Left kidney (tissue), 2 donors: ENCODE measurements around the gene PCARE. TPM values are rescaled to one million over a fixed set of nuclear protein-coding genes. Genes with fewer than 3 reads are reported as not detected.

Source experiments
- DNase-seq: peaks from one replicate; pipeline ENCODE4 v3.0.0-alpha.2; 2013
- polyA plus RNA-seq: library from polyadenylated mRNA; unstranded; fragments of 120-200 nt; gene quantifications from one replicate; pipeline ENCODE4 v1.2.1, GENCODE V29; 2013; ENCODE audit not compliant: insufficient read length

Gene PCARE
- polyA plus RNA-seq, 1 donor: 0.43 TPM

- no peak for DNase-seq
Measured at GRCh38 chr2:29063646-29064345, 10.5 kb downstream of the PCARE start.

DNA sequence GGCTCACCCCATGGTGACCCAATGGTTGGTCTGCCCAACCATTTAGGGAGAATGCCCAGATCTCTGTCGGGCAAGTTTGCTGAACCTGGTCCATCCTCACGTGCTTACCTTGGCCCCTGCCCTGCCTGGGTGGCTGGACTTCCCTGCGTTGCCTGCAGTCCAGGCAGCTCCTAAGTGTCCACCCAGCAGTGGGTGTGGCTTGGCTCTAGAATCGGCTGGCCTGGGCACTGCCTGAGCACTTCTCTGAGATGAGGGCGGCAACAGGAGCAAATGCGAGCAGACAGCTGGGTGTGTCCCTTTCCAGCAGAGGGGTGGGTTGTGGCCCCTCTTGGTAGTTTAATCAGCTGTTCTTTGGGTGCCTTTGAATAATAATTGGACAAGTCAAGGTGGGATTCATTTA, 11.3 kb downstream of the PCARE start:
- no peak for DNase-seq

GRCh38 chr2:29062371-29062770, 12.0 kb downstream of the PCARE start:
- DNase-seq: no peak

GRCh38 chr2:29061616-29062015, 12.7 kb downstream of the PCARE start:
- no peak for DNase-seq

DNA sequence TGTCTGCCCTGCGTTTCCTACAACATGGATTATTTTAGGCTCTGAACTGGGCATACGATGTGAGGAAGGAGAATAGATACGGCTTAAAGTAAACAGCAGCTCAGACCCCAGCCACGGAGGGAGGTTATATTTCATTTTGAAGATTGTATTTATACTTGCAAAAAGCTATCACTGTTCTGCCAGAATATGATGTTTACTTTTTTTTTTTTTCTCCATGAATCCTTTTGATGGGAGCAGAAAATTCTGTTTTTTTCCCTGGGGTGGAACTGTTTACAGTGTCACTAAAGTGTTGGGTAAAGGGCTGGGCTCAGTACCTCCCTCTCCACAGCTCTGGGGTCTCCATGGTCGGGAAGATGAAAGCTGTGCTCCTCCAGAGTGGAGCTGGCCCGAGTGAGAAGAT, 13.1 kb downstream of the PCARE start:
- DNase-seq: no peak

DNA sequence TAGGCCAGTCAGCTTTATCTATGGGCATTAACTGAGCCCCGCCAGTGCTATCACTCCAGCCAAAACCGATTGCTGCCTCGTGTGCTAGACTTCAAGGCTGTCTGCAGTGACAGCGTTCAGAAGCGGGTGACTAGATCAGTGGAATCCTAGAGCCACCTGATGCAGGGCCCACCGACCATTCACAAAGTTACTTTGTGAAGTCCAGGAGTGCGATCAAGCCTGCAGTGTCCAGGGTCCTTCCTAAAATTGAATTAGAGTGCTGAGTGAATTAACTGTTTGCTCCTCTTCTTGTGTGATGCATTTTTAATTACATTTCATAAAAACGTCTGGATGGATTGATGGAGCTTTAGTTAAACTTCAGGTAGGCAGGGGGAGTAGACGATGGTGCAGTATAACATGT, 13.9 kb downstream of the PCARE start:
- DNase-seq: peak; percentile 45

DNA sequence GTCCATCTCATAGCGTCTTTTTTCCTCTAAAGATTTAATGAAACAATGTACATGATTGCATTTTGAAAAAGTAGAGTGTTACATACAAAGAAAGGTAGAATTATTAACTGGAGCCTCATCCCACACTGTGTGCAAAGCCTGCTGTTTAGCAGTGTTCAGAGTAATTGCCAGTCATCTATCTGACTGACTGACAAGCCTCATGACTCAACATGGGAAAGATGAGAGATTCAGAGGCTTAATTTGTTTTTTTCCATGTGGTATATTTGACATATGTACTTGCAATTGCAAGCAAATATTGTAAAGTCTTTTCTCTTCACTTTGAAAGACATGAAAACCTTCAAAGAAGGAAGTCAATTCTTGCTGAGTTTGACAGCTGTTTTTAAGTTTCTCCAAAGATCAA, 14.7 kb downstream of the PCARE start:
- no peak for DNase-seq

- DNase-seq: no peak
Measured at GRCh38 chr2:29057006-29057405, 17.3 kb downstream of the PCARE start.

DNA sequence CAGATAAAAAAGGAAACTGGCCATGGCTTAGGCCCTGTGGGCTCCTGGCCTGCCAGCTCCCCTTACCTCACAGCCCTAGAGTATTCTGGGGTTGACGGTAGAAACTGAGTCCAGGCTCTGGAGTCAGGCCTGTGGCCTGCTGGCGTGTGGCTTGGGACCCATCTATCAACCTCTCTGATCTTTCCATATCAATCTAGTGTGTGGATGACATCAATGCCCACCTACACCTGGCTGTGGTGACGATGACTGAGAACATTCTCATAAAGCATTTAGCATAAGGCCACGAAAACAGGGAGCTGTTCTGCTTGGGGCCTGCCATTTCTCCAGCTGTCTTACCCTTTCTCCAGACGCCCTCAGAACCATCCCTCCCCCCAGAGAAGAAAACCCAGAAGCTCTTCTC, 17.9 kb downstream of the PCARE start:
- DNase-seq: no peak

- DNase-seq: no peak
Measured at GRCh38 chr2:29055601-29056000, 18.7 kb downstream of the PCARE start.

GRCh38 chr2:29054430-29054829, 19.9 kb downstream of the PCARE start:
- DNase-seq: no peak

- no peak for DNase-seq
Measured at GRCh38 chr2:29053670-29054400, 20.5 kb downstream of the PCARE start.

DNA sequence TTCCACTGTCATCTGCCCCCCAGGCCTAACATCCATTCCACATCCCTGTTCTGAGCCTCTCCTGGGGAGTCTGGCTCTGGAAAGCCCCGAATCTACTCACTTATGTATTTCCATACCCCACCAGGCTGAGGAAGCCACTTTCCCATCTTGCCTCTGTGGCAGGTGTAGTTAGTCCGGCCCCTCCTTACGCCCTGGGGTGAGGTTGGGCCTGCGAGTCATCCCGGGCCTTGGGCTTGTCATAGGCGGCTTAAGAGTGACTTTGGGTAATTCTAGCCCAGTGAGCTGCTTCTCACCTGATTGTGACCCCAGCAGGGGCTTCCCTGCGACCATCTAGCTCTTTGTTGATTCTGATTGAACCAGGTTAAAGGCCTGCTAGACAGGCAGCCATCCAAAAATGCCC, 21.1 kb downstream of the PCARE start:
- no peak for DNase-seq

DNA sequence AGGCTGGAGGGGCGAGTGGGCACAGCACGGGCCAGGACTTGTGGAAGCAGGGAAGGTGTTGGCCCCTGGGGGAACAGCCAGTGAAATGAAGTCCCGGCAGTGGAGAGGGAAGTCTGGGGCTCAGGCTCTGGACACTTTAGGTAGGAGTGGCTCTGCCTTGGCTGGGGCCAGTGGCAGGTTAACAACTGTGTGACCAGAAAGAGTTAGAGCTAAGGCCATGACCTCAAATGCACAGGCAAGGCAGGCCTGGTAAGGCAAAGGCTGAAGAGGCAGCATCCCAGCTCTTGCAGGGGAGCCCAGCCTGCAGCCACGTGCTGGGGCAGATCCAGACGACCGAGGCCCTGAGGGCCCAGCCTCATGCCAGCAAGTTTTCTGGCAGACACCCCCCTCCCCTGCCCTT, 21.5 kb downstream of the PCARE start:
- no peak for DNase-seq

DNA sequence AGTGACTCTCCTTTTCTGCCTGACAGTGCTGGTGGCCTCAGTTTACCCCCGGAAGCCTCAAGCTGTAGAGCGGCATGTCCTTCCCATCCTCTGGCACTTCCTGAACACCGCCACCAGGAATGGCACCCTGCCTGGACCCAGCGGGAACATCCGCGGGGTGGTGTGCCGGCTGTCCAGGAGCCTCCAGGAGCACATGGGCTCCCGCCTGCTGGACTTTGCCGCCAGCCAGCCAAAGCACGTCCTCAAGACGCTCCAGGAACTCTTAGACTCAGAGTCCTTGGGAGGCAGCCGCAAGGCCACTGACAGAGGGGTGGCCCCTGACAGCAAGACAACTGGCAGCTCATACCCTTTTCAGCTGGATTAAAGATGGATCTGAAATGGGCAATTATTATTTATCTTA, 22.6 kb downstream of the PCARE start:
- no peak for DNase-seq

GRCh38 chr2:29050591-29050990, 23.7 kb downstream of the PCARE start:
- DNase-seq: no peak

- DNase-seq: no peak
Measured at GRCh38 chr2:29047083-29047845, 27.1 kb downstream of the PCARE start.

GRCh38 chr2:29046321-29046720, 28.0 kb downstream of the PCARE start:
- DNase-seq: no peak

DNA sequence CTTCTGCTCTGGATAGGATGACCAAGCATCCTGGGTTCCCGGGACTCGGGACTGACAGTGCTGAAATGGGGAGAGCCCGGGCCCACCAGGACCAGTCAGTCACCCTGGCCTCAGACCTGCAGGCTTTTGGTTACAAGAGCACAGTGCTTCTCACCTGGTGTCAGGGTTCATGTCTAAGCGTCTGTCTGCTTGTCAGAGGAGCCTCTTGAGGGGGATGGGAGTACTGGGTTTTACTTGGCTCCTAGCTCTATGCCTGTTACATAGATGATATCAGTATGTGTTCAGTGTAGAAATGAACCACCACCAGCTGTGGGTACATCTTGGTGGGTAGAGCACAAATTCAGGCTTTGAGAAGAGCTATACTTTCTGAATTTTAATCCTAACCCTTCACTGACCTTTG, 29.9 kb downstream of the PCARE start:
- DNase-seq: no peak

GRCh38 chr2:29042561-29043075, 31.7 kb downstream of the PCARE start:
- peak; percentile 62 for DNase-seq

GRCh38 chr2:29041161-29041660, 33.1 kb downstream of the PCARE start:
- no peak for DNase-seq

GRCh38 chr2:29040552-29040951, 33.8 kb downstream of the PCARE start:
- no peak for DNase-seq
